ENCODE data around the gene NR3C2.

NR3C2 gene

GRCh38 chr4:148055844-148056243 is 386.4 kb downstream of the NR3C2 start:
- no peak for DNase-seq (ENCODE audit: low read depth)

GRCh38 chr4:148054275-148054674 is 387.9 kb downstream of the NR3C2 start:
- no peak for DNase-seq (ENCODE audit: low read depth)

- no peak for DNase-seq (ENCODE audit: low read depth)
Measured at GRCh38 chr4:148053298-148054003, 388.8 kb downstream of the NR3C2 start.

- DNase-seq (ENCODE audit: low read depth): no peak
Measured at GRCh38 chr4:148052448-148052847, 389.8 kb downstream of the NR3C2 start.

- no peak for DNase-seq (ENCODE audit: low read depth)
Measured at GRCh38 chr4:148051403-148051802, 390.8 kb downstream of the NR3C2 start.

GRCh38 chr4:148048598-148048997 is 393.6 kb downstream of the NR3C2 start:
- no peak for DNase-seq (ENCODE audit: low read depth)

- no peak for DNase-seq (ENCODE audit: low read depth)
Measured at GRCh38 chr4:148044912-148045352, 397.3 kb downstream of the NR3C2 start.

- no peak for DNase-seq (ENCODE audit: low read depth)
Measured at GRCh38 chr4:148044089-148044911, 397.9 kb downstream of the NR3C2 start.

- no peak for DNase-seq (ENCODE audit: low read depth)
Measured at GRCh38 chr4:148041606-148042329, 400.4 kb downstream of the NR3C2 start.

- no peak for DNase-seq (ENCODE audit: low read depth)
Measured at GRCh38 chr4:148034813-148035212, 407.4 kb downstream of the NR3C2 start.

GRCh38 chr4:148030193-148030873 is 411.9 kb downstream of the NR3C2 start:
- no peak for DNase-seq (ENCODE audit: low read depth)

GRCh38 chr4:148029781-148030180 is 412.4 kb downstream of the NR3C2 start:
- no peak for DNase-seq (ENCODE audit: low read depth)
